HepG2 (cell line): ENCODE results near the gene SYNE2. TPM values are rescaled to one million over a fixed set of nuclear protein-coding genes. Genes with fewer than 3 reads are reported as not detected.

ENCODE experiments used
- ATAC-seq: fragments of 200-7000 bp; cut with Tn5 transposase; 3 replicates; pipeline ENCODE4 v1.9.1; 2020; ENCODE audit warnings: mild to moderate bottlenecking, moderate library complexity
- BruUV-seq: library from RNA; stranded (reverse); fragments of 400-500 nt; replicated peaks from 2 replicates; lab custom pipeline; 2021; lab: Mats Ljungman, UMichigan
- CTCF ChIA-PET: fragments of 300-600 bp; formaldehyde crosslinking; extraction: SDS; loops from one replicate; lab custom pipeline; 2021; ENCODE audit warnings: low total read pairs, inconsistent platforms, low intra/inter-chr PET ratio; lab: Yijun Ruan, JAX
- POLR2A ChIA-PET: fragments of 350-600 bp; sonication (Branson Sonifier 250); formaldehyde crosslinking; loops from one replicate; lab custom pipeline; 2020; ENCODE audit warnings: antibody characterized with exemption, inconsistent platforms; lab: Yijun Ruan, JAX
- DNase-seq: peaks from one replicate; pipeline ENCODE4 v3.0.0-alpha.2; 2015; ENCODE audit warnings: low spot score
- FAIRE-seq: peaks from 3 replicates; lab custom pipeline; 2011; peaks lifted over from hg19 to GRCh38; lab: Jason Lieb, UNC
- H2AFZ ChIP-seq: one replicate; pipeline ENCODE4 v1.6.1; 2011; ENCODE audit warnings: low read length, inconsistent platforms
- H3K27ac ChIP-seq: fragments of 300-600 bp; 3 replicates; pipeline ENCODE4 v1.8.0; 2011; ENCODE audit warnings: mixed run types, mild to moderate bottlenecking, mixed read lengths, low read length, inconsistent platforms; ENCODE audit not compliant: insufficient read depth; ENCODE audit errors: extremely low read length
- H3K27me3 ChIP-seq, 2 experiments: fragments of 200-600 bp in 1 of 2; 2 replicates in 1 of 2; 3 replicates in 1 of 2; pipeline versions ENCODE4 v1.6.0 to v1.8.0; 2011; ENCODE audit warnings: low read length in 2 of 2, mild to moderate bottlenecking in 2 of 2, moderate library complexity in 2 of 2, inconsistent platforms in 1 of 2; ENCODE audit not compliant: insufficient read depth in 2 of 2, control insufficient read depth in 1 of 2
- H3K36me3 ChIP-seq, 2 experiments: fragments of 200-600 bp in 1 of 2; replicated peaks in 1 of 2; 2 replicates in 1 of 2; 3 replicates in 1 of 2; pipeline versions ENCODE4 v1.5.1 to v1.8.0; 2011; ENCODE audit warnings: low read length in 2 of 2, inconsistent platforms in 1 of 2; ENCODE audit not compliant: insufficient read depth in 2 of 2, control insufficient read depth in 1 of 2
- H3K4me1 ChIP-seq: 2 replicates; pipeline ENCODE4 v1.5.1; 2012; ENCODE audit warnings: low read length, inconsistent platforms; ENCODE audit not compliant: insufficient read depth
- H3K4me2 ChIP-seq: 2 replicates; pipeline ENCODE4 v1.6.0; 2011; ENCODE audit warnings: low read depth, low read length, inconsistent platforms
- H3K4me3 ChIP-seq, 3 experiments: fragments of 200-600 bp in 1 of 3; sonication (generic), shearing (Covaris generic) in 1 of 3; replicated peaks in 1 of 3; 2 replicates each; pipeline ENCODE4 v1.5.1; 2011 to 2016; ENCODE audit warnings: low read length in 3 of 3, inconsistent platforms in 2 of 3, low read depth in 2 of 3, mild to moderate bottlenecking in 2 of 3, control low read depth in 1 of 3, mixed read lengths in 1 of 3; ENCODE audit not compliant: insufficient read depth in 1 of 3
- H3K79me2 ChIP-seq: one replicate; pipeline ENCODE4 v1.6.1; 2011; ENCODE audit warnings: low read length, inconsistent platforms; ENCODE audit not compliant: insufficient read depth
- H3K9ac ChIP-seq: 2 replicates; pipeline ENCODE4 v1.6.0; 2011; ENCODE audit warnings: mild to moderate bottlenecking, low read depth, low read length, inconsistent platforms; ENCODE audit not compliant: insufficient read depth
- H3K9me3 ChIP-seq: 2 replicates; pipeline ENCODE4 v1.5.1; 2012; ENCODE audit warnings: mild to moderate bottlenecking, low read length
- H4K20me1 ChIP-seq: 2 replicates; pipeline ENCODE4 v1.6.0; 2011; ENCODE audit warnings: inconsistent platforms, mild to moderate bottlenecking, low read length, moderate library complexity; ENCODE audit not compliant: insufficient read depth
- CAMTA2 ChIP-seq: sonication (generic); formaldehyde crosslinking; IDR thresholded peaks from 2 replicates; pipeline ENCODE4 v1.4.0; 2020; ENCODE audit warnings: mild to moderate bottlenecking, missing genetic modification reagents, borderline replicate concordance
- FLYWCH1 ChIP-seq: sonication (generic); formaldehyde crosslinking; IDR thresholded peaks from 2 replicates; pipeline ENCODE4 v1.8.1; 2023; ENCODE audit warnings: mild to moderate bottlenecking, missing genetic modification reagents
- HDAC2 ChIP-seq: sonication (generic); formaldehyde crosslinking; IDR thresholded peaks from 2 replicates; pipeline ENCODE4 v1.4.0; 2020; ENCODE audit warnings: missing genetic modification reagents
- IRF9 ChIP-seq: sonication (generic); formaldehyde crosslinking; IDR thresholded peaks from 2 replicates; pipeline ENCODE4 v1.8.0; 2022; ENCODE audit warnings: missing genetic modification reagents, mild to moderate bottlenecking, borderline replicate concordance
- KDM1A ChIP-seq: IDR thresholded peaks from 2 replicates; pipeline ENCODE4 v1.6.1; 2016; ENCODE audit warnings: missing compliant biosample characterization
- KDM5A ChIP-seq: fragments of 200-600 bp; sonication (generic); IDR thresholded peaks from 2 replicates; pipeline ENCODE4 v1.7.0; 2018; ENCODE audit warnings: antibody characterized with exemption, mild to moderate bottlenecking, low read length, borderline replicate concordance
- MED8 ChIP-seq: sonication (generic); formaldehyde crosslinking; IDR thresholded peaks from 2 replicates; pipeline ENCODE4 v1.8.1; 2023; ENCODE audit warnings: mild to moderate bottlenecking, missing genetic modification reagents; ENCODE audit not compliant: insufficient replicate concordance
- MTF1 ChIP-seq: sonication (generic); formaldehyde crosslinking; IDR thresholded peaks from 2 replicates; pipeline ENCODE4 v1.5.0; 2020; ENCODE audit warnings: missing genetic modification reagents
- MXD3 ChIP-seq: IDR thresholded peaks from 2 replicates; pipeline ENCODE4 v1.6.1; 2016; ENCODE audit warnings: mild to moderate bottlenecking, missing biosample characterization, missing genetic modification reagents
- SMYD3 ChIP-seq: sonication (generic); formaldehyde crosslinking; IDR thresholded peaks from 2 replicates; pipeline ENCODE4 v1.8.1; 2023; ENCODE audit warnings: mild to moderate bottlenecking, missing genetic modification reagents
- THAP11 ChIP-seq: IDR thresholded peaks from 2 replicates; pipeline ENCODE4 v1.6.1; 2016; ENCODE audit warnings: missing biosample characterization, missing genetic modification reagents
- ZKSCAN5 ChIP-seq: sonication (generic); formaldehyde crosslinking; IDR thresholded peaks from 2 replicates; pipeline ENCODE4 v1.5.1; 2020; ENCODE audit warnings: mild to moderate bottlenecking, missing genetic modification reagents
- ZMYM3 ChIP-seq: sonication (generic); formaldehyde crosslinking; IDR thresholded peaks from 2 replicates; pipeline ENCODE4 v1.5.1; 2020; ENCODE audit warnings: mild to moderate bottlenecking, missing genetic modification reagents
- ZNF20 ChIP-seq: sonication (generic); formaldehyde crosslinking; IDR thresholded peaks from 2 replicates; pipeline ENCODE4 v1.4.0; 2020; ENCODE audit warnings: mild to moderate bottlenecking, moderate library complexity, missing genetic modification reagents
- ZNF235 ChIP-seq: sonication (generic); formaldehyde crosslinking; IDR thresholded peaks from 2 replicates; pipeline ENCODE4 v1.8.1; 2023; ENCODE audit warnings: mild to moderate bottlenecking, missing genetic modification reagents, borderline replicate concordance
- ZNF652 ChIP-seq: IDR thresholded peaks from 2 replicates; pipeline ENCODE4 v1.6.1; 2016; ENCODE audit warnings: low read depth, borderline replicate concordance
- ZNF670 ChIP-seq: sonication (generic); formaldehyde crosslinking; IDR thresholded peaks from 2 replicates; pipeline ENCODE4 v1.8.0; 2022; ENCODE audit warnings: mild to moderate bottlenecking, missing genetic modification reagents, borderline replicate concordance
- ZNF83 ChIP-seq: sonication (generic); formaldehyde crosslinking; IDR thresholded peaks from 2 replicates; pipeline ENCODE4 v1.4.0; 2020; ENCODE audit warnings: missing genetic modification reagents, mild to moderate bottlenecking, borderline replicate concordance
- ZSCAN9 ChIP-seq: IDR thresholded peaks from 2 replicates; pipeline ENCODE4 v1.6.1; 2016; ENCODE audit warnings: borderline replicate concordance
- ZZZ3 ChIP-seq: sonication (generic); formaldehyde crosslinking; IDR thresholded peaks from 2 replicates; pipeline ENCODE4 v1.4.0; 2020; ENCODE audit warnings: missing genetic modification reagents, mild to moderate bottlenecking, borderline replicate concordance
- WGBS: methylation state at CpG from one replicate; pipeline ENCODE4 v1.1.6; 2017; ENCODE audit warnings: low lambda C conversion rate; 5-methylcytosine and 5-hydroxymethylcytosine counted together
- in situ Hi-C: cut with HindIII; loops from 2 replicates; pipeline ENCODE4 v1.10.0; 2017; ENCODE audit warnings: low pct_unique_long_range_greater_than_20kb; ENCODE audit not compliant: extremely low pct_ligation_motif_present
- intact Hi-C: fragments of 100-400 bp; cut with micrococcal nuclease; formaldehyde crosslinking; loops from one replicate; pipeline ENCODE4 v1.10.0; 2022; ENCODE audit not compliant: unreplicated experiment
- polyA plus RNA-seq, 8 experiments: library from polyadenylated mRNA; depleted of rRNA in 3 of 8; stranded (reverse) in 7 of 8; unstranded in 1 of 8; fragments of >200 nt; fragmentation: Illumina TruSeq in 4 of 8; extraction: Trizol in 4 of 8; gene quantifications; 2 replicates each; pipeline versions ENCODE4 v1.2.1 to v1.2.3, GENCODE V29; 2011 to 2016; ENCODE audit warnings: low read depth in 4 of 8, missing spikeins in 1 of 8, mixed read lengths in 1 of 8; ENCODE audit not compliant: insufficient read depth in 1 of 8
- total RNA-seq, 5 experiments: library from RNA; depleted of rRNA; stranded (reverse); fragments of >200 nt; fragmentation: Illumina TruSeq; extraction: Trizol; gene quantifications; 2 replicates each; pipeline ENCODE4 v1.2.3, GENCODE V29; 2016; ENCODE audit warnings: low read depth in 1 of 5

Gene SYNE2
- total and polyA plus RNA-seq, 2 of the 13 experiments (the other 11 are each of a cell fraction or from before 2014, with no cell fraction given): 6.2 to 13.3 TPM

GRCh38 chr14:64005822-64006221, 153.0 kb downstream of the SYNE2 start:
- no peak for FAIRE-seq
- intact Hi-C loops (no loop called here), in situ Hi-C loops (loop anchor here (25.0 kb wide), 1 partner anchor 281 kb away; the partner anchor contains the start of gene ESR2)
- CTCF ChIA-PET: no interaction called here
- DNase-seq: no peak
- no peak for ATAC-seq
- no peak overlapping the region for H2AFZ ChIP-seq
- BruUV-seq: no TSS peak
- no peak overlapping the region for H3K4me3 ChIP-seq
- no peak overlapping the region for H3K27ac ChIP-seq
- 96% methylated on average over 2 of the region's 2 CpGs for WGBS
- H3K27me3 ChIP-seq: no peaks in the 10 kb centered on the region
- no peaks in the 10 kb centered on the region for H3K4me1 ChIP-seq
- H4K20me1 ChIP-seq: no peaks in the 10 kb centered on the region
- no peaks in the 10 kb centered on the region for H3K36me3 ChIP-seq
- TF ChIP-seq SMYD3 (CRISPR knock-in tag): no peak
- no peak for TF ChIP-seq ZNF20
- no peak for TF ChIP-seq HDAC2 (CRISPR knock-in tag)
- TF ChIP-seq MTF1: no peak
- no peak for TF ChIP-seq MXD3 (CRISPR knock-in tag)
- no peak for TF ChIP-seq ZNF652
- TF ChIP-seq ZNF235 (CRISPR knock-in tag): no peak
- TF ChIP-seq ZNF670 (CRISPR knock-in tag): no peak
- no peak for TF ChIP-seq CAMTA2 (CRISPR knock-in tag)
- TF ChIP-seq KDM1A: no peak
- TF ChIP-seq ZNF83 (CRISPR knock-in tag): no peak
- TF ChIP-seq IRF9 (CRISPR knock-in tag): no peak
- no peak for TF ChIP-seq ZMYM3 (CRISPR knock-in tag)
- TF ChIP-seq FLYWCH1: no peak
- no peak for TF ChIP-seq MED8
- TF ChIP-seq ZSCAN9 (CRISPR knock-in tag): no peak
- no peak for TF ChIP-seq ZKSCAN5 (CRISPR knock-in tag)
- TF ChIP-seq KDM5A: no peak
- no peak for TF ChIP-seq ZZZ3 (CRISPR knock-in tag)
- TF ChIP-seq THAP11 (CRISPR knock-in tag): no peak
- no peaks in the 10 kb centered on the region for H3K9me3 ChIP-seq
- no peak overlapping the region for H3K9ac ChIP-seq
- no peak overlapping the region for H3K4me2 ChIP-seq
- H3K79me2 ChIP-seq: no peaks in the 10 kb centered on the region
- POLR2A ChIA-PET: no interaction called here
